ENCODE data around the gene KRT6B.
"Not testable (repeated sequence)": the region's sequence is repeated elsewhere in the genome, so short reads cannot be mapped to it uniquely, and the experiment has no call there.

KRT6B gene

GRCh38 chr12:52410589-52411248, 41.2 kb downstream of the KRT6B start:
- not testable (repeated sequence) for DNase-seq

- DNase-seq = no peak
These were observed 44.0 kb downstream of the KRT6B start for GRCh38 chr12:52407918-52408317.

DNA sequence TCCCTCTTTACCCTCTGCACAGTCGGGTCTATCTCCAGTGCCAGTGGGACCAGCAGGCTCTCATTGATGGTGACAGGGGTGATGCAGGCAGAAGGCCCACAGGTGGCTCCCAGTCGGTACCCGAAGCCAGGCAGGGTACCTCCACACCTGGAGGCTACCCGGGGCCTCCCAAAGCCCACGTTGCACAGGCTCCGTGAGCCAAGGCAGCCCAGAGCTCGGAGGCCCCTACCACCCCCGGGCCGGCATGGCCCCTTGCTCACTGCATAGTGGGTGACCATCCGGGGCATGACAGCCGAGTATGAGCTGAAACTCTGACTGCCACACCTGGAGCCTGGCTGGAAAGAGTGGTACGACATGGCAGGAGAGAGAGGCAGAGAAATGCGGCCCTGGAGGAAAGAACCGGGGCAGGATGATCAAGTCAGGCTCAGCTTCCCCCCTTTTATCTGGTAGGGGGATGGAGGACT, 46.0 kb downstream of the KRT6B start, which contains the start of gene KRT82:
KRT82 (minus strand) TSS at position 414 of the 464 bp plus-strand sequence; CDS start at position 356, 58 bp downstream.
- DNase-seq = no peak

DNA sequence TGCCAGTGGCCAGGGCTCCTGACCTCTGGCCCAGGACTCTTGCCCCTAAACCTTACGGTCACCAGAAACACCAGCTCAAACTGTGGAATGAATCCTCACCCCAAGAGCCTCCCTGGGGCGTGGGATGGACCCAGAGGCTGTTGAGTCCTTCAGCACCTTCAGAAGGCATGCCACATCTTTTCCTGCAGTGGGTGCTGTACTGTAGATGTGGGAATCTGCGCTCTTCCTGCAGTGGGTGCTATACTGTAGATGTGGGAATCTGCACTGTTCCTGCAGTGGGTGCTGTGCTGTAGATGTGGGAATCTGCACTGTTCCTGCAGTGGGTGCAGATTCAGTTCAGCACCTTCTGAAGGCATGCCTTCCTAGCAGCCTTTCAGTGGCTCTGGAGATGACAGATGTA, 47.0 kb downstream of the KRT6B start:
- DNase-seq = no peak

GRCh38 chr12:52403561-52403960, 48.4 kb downstream of the KRT6B start:
- no peak for DNase-seq

DNA sequence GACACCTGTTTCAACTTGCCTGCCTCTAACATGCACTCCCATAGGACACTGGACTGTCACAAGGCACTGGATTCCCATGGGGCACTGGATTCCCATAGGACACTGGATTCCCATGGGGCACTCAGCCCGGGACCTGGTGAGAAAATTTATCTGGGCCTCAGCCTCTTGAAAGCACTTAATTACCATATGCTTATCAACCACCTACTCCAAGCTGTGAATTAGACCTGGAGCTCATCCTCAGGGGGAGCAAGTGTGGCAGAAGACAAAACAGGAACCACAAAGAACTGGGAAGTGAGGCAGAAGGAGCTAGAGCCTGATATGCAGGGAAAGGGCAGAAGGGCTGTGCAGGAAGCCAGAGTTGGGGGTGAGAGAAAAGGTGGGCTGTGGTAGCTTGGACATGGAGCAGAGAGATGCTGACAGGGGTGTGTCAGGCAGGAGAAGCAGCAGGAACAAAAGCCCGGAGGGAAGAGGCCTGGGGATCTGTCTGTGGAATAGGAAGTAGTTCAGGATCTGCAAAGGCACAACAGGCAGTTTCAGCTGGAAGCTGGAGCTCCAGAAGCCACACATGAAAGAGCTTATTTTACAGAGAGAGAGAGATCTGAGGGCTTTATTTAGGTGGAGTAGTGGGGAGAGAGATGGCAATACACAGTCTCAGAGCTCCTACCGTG, 48.9 kb downstream of the KRT6B start:
- no peak for DNase-seq

DNA sequence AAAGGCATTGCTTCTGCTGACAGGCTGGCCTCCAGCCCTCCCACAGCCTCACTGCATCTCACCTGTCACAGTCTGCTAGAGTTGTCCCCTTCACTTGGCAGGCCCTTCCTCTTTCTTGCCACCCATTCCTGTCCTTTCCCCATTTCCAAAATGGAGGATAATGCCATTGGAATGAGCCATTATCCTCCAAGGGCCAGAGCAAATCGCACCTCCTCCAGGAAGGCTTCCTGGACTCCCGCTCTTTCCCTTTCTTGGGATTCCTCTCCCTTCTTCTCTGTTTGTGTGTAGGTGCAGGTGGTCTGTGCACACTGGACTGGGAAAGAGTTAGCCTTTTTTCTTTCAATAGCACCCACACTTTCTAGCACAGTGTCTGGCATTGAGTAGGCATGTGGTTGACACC, 49.6 kb downstream of the KRT6B start:
- no peak for DNase-seq

- DNase-seq = no peak
These were observed 50.0 kb downstream of the KRT6B start for GRCh38 chr12:52401926-52402325.

DNA sequence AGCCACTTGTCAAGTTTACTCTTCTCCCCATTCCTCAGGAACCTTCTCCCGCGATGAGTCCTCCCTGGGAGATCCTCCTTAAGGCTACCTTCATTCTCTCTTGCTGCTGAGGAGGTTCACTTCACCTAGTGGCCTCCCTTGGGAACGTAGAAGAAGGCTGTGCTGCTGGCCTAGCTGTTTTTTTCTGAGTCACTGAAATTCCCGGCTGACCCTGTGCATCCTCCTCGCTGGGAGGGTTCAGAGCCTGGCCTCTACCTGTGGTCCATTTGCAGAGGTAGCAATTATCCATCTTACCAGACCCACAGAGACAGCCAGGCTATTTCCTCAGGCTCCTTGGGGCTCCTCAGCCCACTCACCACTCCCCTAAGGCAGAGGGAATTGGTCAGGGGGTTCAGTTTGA, 50.4 kb downstream of the KRT6B start:
- no peak for DNase-seq

DNA sequence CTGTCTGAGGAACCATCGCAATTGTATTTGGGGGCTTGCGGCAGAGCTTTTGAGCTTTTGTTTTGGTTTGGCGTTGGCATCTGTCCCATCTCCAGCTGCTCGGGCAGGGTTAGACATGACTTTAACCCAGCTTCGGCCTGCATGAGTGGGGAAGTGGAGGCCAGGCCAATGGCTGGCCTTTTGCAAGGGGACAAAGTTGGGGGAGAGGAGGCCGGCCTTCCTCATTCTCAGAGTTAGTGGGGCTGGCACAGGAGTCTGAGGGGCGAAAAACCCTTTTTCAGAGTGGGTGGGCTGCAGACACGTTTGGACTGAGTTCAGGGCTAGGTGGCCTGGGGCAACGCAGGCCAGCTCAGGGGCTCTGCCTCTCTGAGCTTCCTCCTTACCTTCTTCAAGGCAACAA, 51.0 kb downstream of the KRT6B start:
- no peak for DNase-seq

GRCh38 chr12:52399756-52400155, 52.2 kb downstream of the KRT6B start:
- DNase-seq = no peak

- no peak for DNase-seq
These were observed 53.8 kb downstream of the KRT6B start for GRCh38 chr12:52398176-52398575.

DNA sequence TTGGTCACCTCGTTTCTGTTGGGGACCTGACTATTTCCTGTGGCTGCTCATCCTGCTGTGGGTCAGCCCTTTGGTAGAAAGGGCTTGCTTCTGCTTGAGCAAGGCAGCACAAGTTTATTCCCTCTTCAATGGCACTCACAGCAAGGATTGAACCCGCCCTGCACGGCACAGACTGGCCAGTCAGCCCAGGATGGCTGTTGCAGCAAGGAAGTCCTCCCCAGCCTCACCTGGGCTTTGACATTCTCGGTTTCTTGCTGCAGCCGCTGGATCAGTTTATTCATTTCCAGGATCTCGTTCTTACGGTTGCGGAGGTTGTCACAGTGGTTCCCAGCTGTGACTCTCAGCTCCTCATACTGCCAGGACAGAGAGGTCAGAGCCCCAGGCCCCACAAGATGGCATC, 55.3 kb downstream of the KRT6B start:
- DNase-seq = no peak

Measured in T-helper 9 cell (primary cell).